ENCODE data around the gene B3GNT7.

DNA sequence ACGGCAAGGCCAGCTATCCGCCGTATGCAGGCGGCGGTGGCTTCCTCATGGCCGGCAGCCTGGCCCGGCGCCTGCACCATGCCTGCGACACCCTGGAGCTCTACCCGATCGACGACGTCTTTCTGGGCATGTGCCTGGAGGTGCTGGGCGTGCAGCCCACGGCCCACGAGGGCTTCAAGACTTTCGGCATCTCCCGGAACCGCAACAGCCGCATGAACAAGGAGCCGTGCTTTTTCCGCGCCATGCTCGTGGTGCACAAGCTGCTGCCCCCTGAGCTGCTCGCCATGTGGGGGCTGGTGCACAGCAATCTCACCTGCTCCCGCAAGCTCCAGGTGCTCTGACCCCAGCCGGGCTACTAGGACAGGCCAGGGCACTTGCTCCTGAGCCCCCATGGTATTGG, 3.1 kb downstream of the B3GNT7 start:
- TF ChIP-seq CTCF (conservative IDR thresholded peaks at IDR 0.05; ENCODE audit: low read depth, low read length) (no peak), EZH2 (IDR thresholded peaks at IDR 0.05; ENCODE audit: low read length, unreplicated experiment) (no peak), EZH2phosphoT487 (IDR thresholded peaks at IDR 0.05; ENCODE audit: borderline replicate concordance, low read length) (no peak)
